DOHH2 (cell line): ENCODE measurements around the gene PARP2.

ENCODE experiments used
- H3F3A ChIP-seq: fragments of 200-600 bp; sonication (generic), shearing (Covaris generic); 2 replicates; pipeline ENCODE4 v1.6.0; 2016; ENCODE audit warnings: antibody characterized with exemption, mild to moderate bottlenecking; ENCODE audit not compliant: control insufficient read depth, insufficient read depth
- H3K27ac ChIP-seq: fragments of 200-600 bp; sonication (generic); 2 replicates; pipeline ENCODE4 v1.5.1; 2014; ENCODE audit warnings: low read depth, mild to moderate bottlenecking, low read length, moderate library complexity
- H3K27me3 ChIP-seq: fragments of 200-600 bp; sonication (generic); 2 replicates; pipeline ENCODE4 v1.6.1; 2014; ENCODE audit warnings: mild to moderate bottlenecking, low read length, mixed read lengths; ENCODE audit not compliant: control insufficient read depth
- H3K36me3 ChIP-seq: fragments of 200-600 bp; sonication (generic); 2 replicates; pipeline ENCODE4 v1.6.1; 2014; ENCODE audit warnings: mild to moderate bottlenecking, low read length, moderate library complexity, mixed read lengths; ENCODE audit not compliant: control insufficient read depth
- H3K4me1 ChIP-seq: fragments of 200-600 bp; sonication (generic); 2 replicates; pipeline ENCODE4 v1.6.1; 2014; ENCODE audit warnings: mild to moderate bottlenecking, low read length, mixed read lengths; ENCODE audit not compliant: control insufficient read depth
- H3K4me2 ChIP-seq: fragments of 200-600 bp; sonication (generic); 2 replicates; pipeline ENCODE4 v1.6.0; 2014; ENCODE audit warnings: mild to moderate bottlenecking, low read length, moderate library complexity
- H3K4me3 ChIP-seq: fragments of 200-600 bp; sonication (generic); 2 replicates; pipeline ENCODE4 v1.5.1; 2014; ENCODE audit warnings: mild to moderate bottlenecking, low read length, mixed read lengths
- H3K79me2 ChIP-seq: fragments of 200-600 bp; sonication (generic); 2 replicates; pipeline ENCODE4 v1.6.1; 2014; ENCODE audit warnings: mild to moderate bottlenecking, low read length, mixed read lengths; ENCODE audit not compliant: control insufficient read depth
- H3K9me2 ChIP-seq: fragments of 200-600 bp; sonication (generic); replicated peaks from 2 replicates; pipeline ENCODE4 v1.6.1; 2014; ENCODE audit warnings: mild to moderate bottlenecking, low read length, mixed read lengths; ENCODE audit not compliant: control insufficient read depth
- H3K9me3 ChIP-seq: fragments of 200-600 bp; sonication (generic); 2 replicates; pipeline ENCODE4 v1.6.1; 2014; ENCODE audit warnings: antibody characterized with exemption, low read length, mixed read lengths; ENCODE audit not compliant: control insufficient read depth, insufficient read depth
- H4K20me1 ChIP-seq: fragments of 200-600 bp; sonication (generic); 2 replicates; pipeline ENCODE4 v1.6.0; 2014; ENCODE audit warnings: low read depth, mild to moderate bottlenecking, antibody characterized with exemption, low read length, moderate library complexity; ENCODE audit not compliant: control insufficient read depth, insufficient read depth
- CTCF ChIP-seq: fragments of 200-600 bp; sonication (generic); IDR thresholded peaks from one replicate; pipeline ENCODE4 v1.5.1; 2014; ENCODE audit warnings: antibody characterized with exemption, mild to moderate bottlenecking, low read depth, low read length; ENCODE audit not compliant: poor library complexity, severe bottlenecking
- EZH2phosphoT487 ChIP-seq: fragments of 200-600 bp; sonication (generic); IDR thresholded peaks from 2 replicates; pipeline ENCODE4 v1.6.1; 2017; ENCODE audit warnings: borderline replicate concordance, mild to moderate bottlenecking, antibody characterized with exemption, low read length, moderate library complexity, mixed read lengths

PARP2 gene

GRCh38 chr14:20314026-20314425 lies 29.4 kb upstream of the PARP2 start:
- H4K20me1 ChIP-seq: no peaks in the 10 kb centered on the region; the same call in 1 of the 2 replicates
- no peaks in the 10 kb centered on the region for H3K27me3 ChIP-seq
- H3K36me3 ChIP-seq: peaks cover 70% of the 10 kb centered on the region
- no peaks in the 10 kb centered on the region for H3K9me2 ChIP-seq
- no peak overlapping the region for H3K4me3 ChIP-seq
- H3K9me3 ChIP-seq: no peaks in the 10 kb centered on the region
- no peak overlapping the region for H3K27ac ChIP-seq
- H3K4me1 ChIP-seq: no peaks in the 10 kb centered on the region
- peaks cover 15% of the 10 kb centered on the region for H3F3A ChIP-seq
- TF ChIP-seq EZH2phosphoT487: no peak
- no peak for TF ChIP-seq CTCF
- H3K79me2 ChIP-seq: peaks cover 17% of the 10 kb centered on the region
- H3K4me2 ChIP-seq: no peak overlapping the region

- H3K27ac ChIP-seq: no peak overlapping the region
- peaks cover 15% of the 10 kb centered on the region for H3F3A ChIP-seq
- no peaks in the 10 kb centered on the region for H3K9me3 ChIP-seq
- peaks cover 89% of the 10 kb centered on the region for H3K36me3 ChIP-seq
- no peak overlapping the region for H3K4me3 ChIP-seq
- no peaks in the 10 kb centered on the region for H3K4me1 ChIP-seq
- peaks cover 45% of the 10 kb centered on the region for H3K79me2 ChIP-seq
- H3K27me3 ChIP-seq: no peaks in the 10 kb centered on the region
- no peaks in the 10 kb centered on the region for H3K9me2 ChIP-seq
- TF ChIP-seq CTCF (no peak), EZH2phosphoT487 (no peak)
- H3K4me2 ChIP-seq: no peak overlapping the region
- no peaks in the 10 kb centered on the region; the same call in 1 of the 2 replicates for H4K20me1 ChIP-seq
These were observed 25.7 kb upstream of the PARP2 start for GRCh38 chr14:20317720-20318119.

- TF ChIP-seq EZH2phosphoT487 (no peak), CTCF (peak; percentile 79)
- Histone ChIP-seq H3K4me1 (peaks cover 45% of the 10 kb centered on the region), H4K20me1 (peaks cover 16% of the 10 kb centered on the region; the same call in 1 of the 2 replicates), H3K9me3 (no peaks in the 10 kb centered on the region), H3K27ac (peak overlapping the region; percentile 27), H3K36me3 (peaks cover 87% of the 10 kb centered on the region), H3K27me3 (no peaks in the 10 kb centered on the region), H3K4me3 (peak overlapping the region; percentile 14), H3K4me2 (peak overlapping the region; percentile 39), H3K79me2 (peaks cover 89% of the 10 kb centered on the region), H3F3A (peaks cover 42% of the 10 kb centered on the region), H3K9me2 (no peaks in the 10 kb centered on the region)
These were observed 16.2 kb upstream of the PARP2 start for GRCh38 chr14:20327005-20327869.
